Calu3 (cell line): Measurements from ENCODE around the gene EID3. TPM values are rescaled to one million over a fixed set of nuclear protein-coding genes. Genes with fewer than 3 reads are reported as not detected.

Experiments
- BruUV-seq: library from RNA; stranded (reverse); fragments of 400-500 nt; replicated peaks from 2 replicates; lab custom pipeline; 2021; lab: Mats Ljungman, UMichigan
- CTCF ChIA-PET: fragments of 300-600 bp; sonication (Branson Sonifier 250); formaldehyde crosslinking; loops from one replicate; lab custom pipeline; 2022; ENCODE audit warnings: antibody characterized with exemption; lab: Charles Lee
- DNase-seq: peaks from one replicate; pipeline ENCODE4 v3.0.0; 2022
- H3K27ac Mint-ChIP-seq: one replicate; pipeline ENCODE4 v1.8.0; 2022; ENCODE audit warnings: mixed read lengths; ENCODE audit not compliant: unreplicated experiment
- H3K27me3 Mint-ChIP-seq: one replicate; pipeline ENCODE4 v1.8.0; 2022; ENCODE audit warnings: mixed read lengths; ENCODE audit not compliant: unreplicated experiment
- H3K36me3 Mint-ChIP-seq: one replicate; pipeline ENCODE4 v1.8.0; 2022; ENCODE audit warnings: mild to moderate bottlenecking, moderate library complexity, mixed read lengths; ENCODE audit not compliant: insufficient read depth, unreplicated experiment
- H3K4me1 Mint-ChIP-seq: one replicate; pipeline ENCODE4 v1.8.0; 2022; ENCODE audit warnings: mild to moderate bottlenecking, low read depth, mixed read lengths; ENCODE audit not compliant: unreplicated experiment
- H3K4me3 Mint-ChIP-seq: one replicate; pipeline ENCODE4 v1.8.0; 2022; ENCODE audit warnings: mild to moderate bottlenecking, low read depth, moderate library complexity, mixed read lengths; ENCODE audit not compliant: unreplicated experiment
- H3K9me3 Mint-ChIP-seq: one replicate; pipeline ENCODE4 v1.8.0; 2022; ENCODE audit warnings: low read depth, mixed read lengths; ENCODE audit not compliant: unreplicated experiment
- intact Hi-C: fragments of 100-400 bp; cut with micrococcal nuclease; formaldehyde crosslinking; loops from one replicate; pipeline ENCODE4 v1.10.0; 2022; ENCODE audit not compliant: unreplicated experiment
- total RNA-seq: library from RNA; stranded (reverse); gene quantifications from 2 replicates; pipeline ENCODE4 v1.2.3, GENCODE V29; 2022
- TF ChIP-seq, protein P1 (sequence below): fragments of 200-600 bp; IDR thresholded peaks from one replicate; pipeline ENCODE4 v1.8.0; 2022; ENCODE audit warnings: antibody characterized with exemption; ENCODE audit not compliant: unreplicated experiment

Gene EID3
- total RNA-seq, 1 experiment from 2014 or later = 5.5 TPM

DNA sequence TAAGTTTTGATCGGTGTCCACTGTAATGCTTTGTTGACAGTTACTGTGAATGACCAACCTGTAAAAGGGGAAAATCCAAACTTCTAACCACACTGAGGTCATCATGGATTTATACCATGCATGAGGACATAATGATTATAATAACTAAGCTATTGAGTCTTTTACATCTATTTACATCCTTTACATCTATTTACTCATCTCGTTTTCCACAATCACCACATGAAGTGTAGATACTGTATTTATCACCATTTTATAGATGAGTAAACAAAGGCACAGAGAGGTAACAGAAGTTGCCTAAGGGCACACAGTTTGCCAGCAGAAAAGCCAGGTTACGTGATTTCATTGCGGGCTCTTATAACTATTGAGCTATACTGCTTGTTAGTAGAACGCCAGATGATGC is 27.9 kb upstream of the EID3 start:
- Mint-ChIP-seq H3K4me3 (peak overlapping the region; percentile 51), H3K27ac (peak overlapping the region; percentile 50), H3K36me3 (peaks cover 16% of the 10 kb centered on the region), H3K27me3 (no peaks in the 10 kb centered on the region), H3K9me3 (no peaks in the 10 kb centered on the region), H3K4me1 (peaks cover 54% of the 10 kb centered on the region)
- CTCF ChIA-PET = interaction anchor here (0.7 to 2.3 kb wide), 4 partner anchors 9 to 37 kb away, joined by 3 to 14 read pairs (median 4); no protein-coding TSS in a partner anchor
- no TSS peak for BruUV-seq
- TF ChIP-seq, protein P1, sequence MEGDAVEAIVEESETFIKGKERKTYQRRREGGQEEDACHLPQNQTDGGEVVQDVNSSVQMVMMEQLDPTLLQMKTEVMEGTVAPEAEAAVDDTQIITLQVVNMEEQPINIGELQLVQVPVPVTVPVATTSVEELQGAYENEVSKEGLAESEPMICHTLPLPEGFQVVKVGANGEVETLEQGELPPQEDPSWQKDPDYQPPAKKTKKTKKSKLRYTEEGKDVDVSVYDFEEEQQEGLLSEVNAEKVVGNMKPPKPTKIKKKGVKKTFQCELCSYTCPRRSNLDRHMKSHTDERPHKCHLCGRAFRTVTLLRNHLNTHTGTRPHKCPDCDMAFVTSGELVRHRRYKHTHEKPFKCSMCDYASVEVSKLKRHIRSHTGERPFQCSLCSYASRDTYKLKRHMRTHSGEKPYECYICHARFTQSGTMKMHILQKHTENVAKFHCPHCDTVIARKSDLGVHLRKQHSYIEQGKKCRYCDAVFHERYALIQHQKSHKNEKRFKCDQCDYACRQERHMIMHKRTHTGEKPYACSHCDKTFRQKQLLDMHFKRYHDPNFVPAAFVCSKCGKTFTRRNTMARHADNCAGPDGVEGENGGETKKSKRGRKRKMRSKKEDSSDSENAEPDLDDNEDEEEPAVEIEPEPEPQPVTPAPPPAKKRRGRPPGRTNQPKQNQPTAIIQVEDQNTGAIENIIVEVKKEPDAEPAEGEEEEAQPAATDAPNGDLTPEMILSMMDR = no peak
- intact Hi-C loops = no loop called here
- no peak for DNase-seq

GRCh38 chr12:104276273-104277131 is 27.0 kb upstream of the EID3 start:
- H3K27ac Mint-ChIP-seq = peak overlapping the region; percentile 50
- H3K4me1 Mint-ChIP-seq = peaks cover 58% of the 10 kb centered on the region
- H3K27me3 Mint-ChIP-seq = no peaks in the 10 kb centered on the region
- peaks cover 4% of the 10 kb centered on the region for H3K9me3 Mint-ChIP-seq
- TF ChIP-seq, protein P1 = no peak
- H3K4me3 Mint-ChIP-seq = peak overlapping the region; percentile 51
- no peak for DNase-seq
- intact Hi-C loops = no loop called here
- BruUV-seq = no TSS peak
- H3K36me3 Mint-ChIP-seq = peaks cover 19% of the 10 kb centered on the region
- CTCF ChIA-PET = interaction anchor here (0.7 to 2.3 kb wide), 8 partner anchors 8 to 677 kb away, joined by 3 to 14 read pairs (median 4); partner anchors contain the start of gene NFYB

- CTCF ChIA-PET = no interaction called here
- H3K4me1 Mint-ChIP-seq = peaks cover 55% of the 10 kb centered on the region
Observed at GRCh38 chr12:104279164-104279563, 24.4 kb upstream of the EID3 start.

DNA sequence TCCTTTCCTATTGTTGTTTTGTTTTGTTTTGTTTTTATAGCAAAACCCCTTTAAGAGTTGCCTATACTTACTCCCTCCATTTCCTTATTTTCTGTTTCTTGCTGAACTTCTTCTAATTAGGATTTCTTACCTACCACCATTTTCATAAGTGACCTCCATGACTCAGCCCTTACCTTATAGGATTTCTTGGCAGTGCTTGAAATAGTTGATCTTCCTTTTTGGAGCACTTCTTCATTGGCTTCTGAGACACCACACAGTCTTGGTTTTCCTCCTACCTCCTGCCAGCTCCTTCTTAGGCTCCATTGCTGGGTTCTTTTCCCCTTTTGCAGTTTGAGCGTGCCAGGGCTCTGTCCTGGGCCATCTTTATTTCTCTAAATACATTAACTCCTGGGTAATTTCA is 23.4 kb upstream of the EID3 start:
- peaks cover 11% of the 10 kb centered on the region for H3K36me3 Mint-ChIP-seq
- no peaks in the 10 kb centered on the region for H3K27me3 Mint-ChIP-seq
- DNase-seq = no peak
- peaks cover 64% of the 10 kb centered on the region for H3K4me1 Mint-ChIP-seq
- CTCF ChIA-PET = interaction anchor here (0.5 kb wide), 1 partner anchor 66 kb away, joined by 4 read pairs; no protein-coding TSS in a partner anchor
- intact Hi-C loops = loop anchor here (10.0 kb wide), 1 partner anchor 675 kb away; the partner anchor contains the start of gene SLC41A2
- no peak overlapping the region for H3K4me3 Mint-ChIP-seq
- peaks cover 6% of the 10 kb centered on the region for H3K9me3 Mint-ChIP-seq
- no TSS peak for BruUV-seq
- peak overlapping the region; percentile 10 for H3K27ac Mint-ChIP-seq
- TF ChIP-seq, protein P1 = no peak

More at GRCh38 chr12:104279164-104279563, 24.4 kb upstream of the EID3 start:
- Mint-ChIP-seq H3K36me3 (peaks cover 11% of the 10 kb centered on the region), H3K27ac (peak overlapping the region; percentile 37), H3K27me3 (no peaks in the 10 kb centered on the region), H3K4me3 (no peak overlapping the region), H3K9me3 (peaks cover 6% of the 10 kb centered on the region)
- DNase-seq = no peak
- BruUV-seq = no TSS peak
- intact Hi-C loops = no loop called here
- TF ChIP-seq, protein P1 = no peak
